ENCODE results near the gene AIM2. TPM values are rescaled to one million over a fixed set of nuclear protein-coding genes. Genes with fewer than 3 reads are reported as not detected.

AIM2 gene
- total RNA-seq, 4 donors from 2014 or later = 0.19 to 0.54 (median 0.30) TPM; not detected in 1

DNA sequence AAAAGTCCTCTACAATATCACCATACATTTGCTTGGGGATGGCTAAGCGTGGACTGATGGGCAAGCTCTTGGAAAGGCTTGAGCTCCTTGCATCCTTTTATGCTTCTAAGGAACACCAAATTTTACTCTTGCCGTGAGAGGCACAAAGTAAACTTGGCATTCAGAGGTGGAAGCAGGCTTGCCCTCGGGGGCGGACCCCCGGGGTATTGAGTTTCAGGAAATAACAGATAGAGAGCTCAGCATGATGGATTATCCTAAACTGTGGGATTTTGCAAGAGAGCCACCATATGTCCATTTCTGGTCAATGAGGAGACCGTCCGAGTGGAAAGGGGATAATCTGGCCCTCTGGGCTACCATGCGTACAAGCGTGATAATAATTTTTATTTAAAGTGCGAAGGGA lies 52.8 kb downstream of the AIM2 start:
- Histone ChIP-seq H3K36me3 (peaks cover 0 to 30% of the 10 kb centered on the region in 2 donors), H3K27ac (no peak overlapping the region), H3K4me1 (peaks cover 0 to 15% (median 0%) of the 10 kb centered on the region in 3 donors), H3K9me3 (no peaks in the 10 kb centered on the region), H3K4me3 (no peak overlapping the region), H3K27me3 (no peaks in the 10 kb centered on the region)
- no peak for TF ChIP-seq EP300 (IDR thresholded peaks at IDR 0.05)
- no peak for TF ChIP-seq POLR2A (IDR thresholded peaks at IDR 0.05)
- TF ChIP-seq CTCF (IDR thresholded peaks at IDR 0.05) = no peak
- no peak for ATAC-seq
- 80 to 100% methylated on average over 5 to 8 of the region's 10 CpGs for WGBS, 2 donors (ENCODE audit: low coverage in 1 of 2)

- H3K9me3 ChIP-seq = no peaks in the 10 kb centered on the region
- peaks cover 0 to 21% (median 3%) of the 10 kb centered on the region in 3 donors for H3K4me1 ChIP-seq
- H3K36me3 ChIP-seq = peaks cover 0 to 42% of the 10 kb centered on the region in 2 donors
- no peak overlapping the region for H3K4me3 ChIP-seq
- peak; percentile 94 for ATAC-seq
- TF ChIP-seq CTCF (IDR thresholded peaks at IDR 0.05) = no peak
- peak; percentile 64 for TF ChIP-seq POLR2AphosphoS5 (IDR thresholded peaks at IDR 0.05)
- TF ChIP-seq POLR2A (IDR thresholded peaks at IDR 0.05) = no peak
- TF ChIP-seq EP300 (IDR thresholded peaks at IDR 0.05) = no peak
- WGBS, 2 donors (ENCODE audit: low coverage in 1 of 2) = 62 to 68% methylated on average over 2 to 4 of the region's 4 CpGs
- peak overlapping the region in 3 of 4 donors; percentile 9 to 62 (median 54) for H3K27ac ChIP-seq
- no peaks in the 10 kb centered on the region for H3K27me3 ChIP-seq
Measured at GRCh38 chr1:159015440-159015909, 61.1 kb downstream of the AIM2 start.

GRCh38 chr1:159014851-159015250 lies 61.7 kb downstream of the AIM2 start:
- Histone ChIP-seq H3K4me1 (peaks cover 0 to 21% (median 3%) of the 10 kb centered on the region in 3 donors), H3K9me3 (no peaks in the 10 kb centered on the region), H3K4me3 (no peak overlapping the region), H3K27me3 (no peaks in the 10 kb centered on the region), H3K36me3 (peaks cover 0 to 36% of the 10 kb centered on the region in 2 donors), H3K27ac (no peak overlapping the region)
- 55 to 77% methylated on average over 2 to 3 of the region's 3 CpGs for WGBS, 2 donors (ENCODE audit: low coverage in 1 of 2)
- no peak for TF ChIP-seq POLR2A (IDR thresholded peaks at IDR 0.05)
- no peak for TF ChIP-seq EP300 (IDR thresholded peaks at IDR 0.05)
- TF ChIP-seq POLR2AphosphoS5 (IDR thresholded peaks at IDR 0.05) = no peak
- TF ChIP-seq CTCF (IDR thresholded peaks at IDR 0.05) = no peak
- no peak for ATAC-seq

DNA sequence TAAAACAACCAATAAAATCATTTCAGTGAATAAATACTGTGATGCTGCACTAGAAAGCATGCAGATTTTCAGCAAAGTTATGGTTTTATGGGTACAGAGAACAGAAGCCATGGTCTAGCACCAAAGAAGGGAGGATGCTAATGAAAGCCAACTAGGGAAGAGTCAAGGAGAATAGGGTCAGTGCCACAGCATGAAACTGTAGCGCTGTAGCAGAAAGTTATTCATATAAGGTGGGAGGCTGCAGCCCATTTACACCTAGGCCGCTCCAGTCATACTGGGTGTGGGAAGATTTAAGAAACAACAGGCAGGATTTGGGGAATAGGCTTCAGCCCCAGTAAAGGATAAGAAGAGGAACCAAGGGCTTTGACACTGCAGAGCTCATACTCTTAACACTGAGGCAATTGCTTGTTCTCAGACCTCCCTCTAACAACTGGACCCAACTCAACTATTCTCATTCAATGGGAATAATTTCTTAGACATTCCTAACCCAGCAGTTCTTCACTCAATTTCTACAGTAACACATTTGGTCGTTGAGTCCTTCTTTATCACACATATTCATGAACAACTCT lies 62.5 kb downstream of the AIM2 start:
- TF ChIP-seq EP300 (IDR thresholded peaks at IDR 0.05) = no peak
- no peak for TF ChIP-seq POLR2A (IDR thresholded peaks at IDR 0.05)
- no peak for TF ChIP-seq POLR2AphosphoS5 (IDR thresholded peaks at IDR 0.05)
- TF ChIP-seq CTCF (IDR thresholded peaks at IDR 0.05) = no peak
- no peak overlapping the region for H3K27ac ChIP-seq
- no peak for ATAC-seq
- H3K9me3 ChIP-seq = no peaks in the 10 kb centered on the region
- peak overlapping the region in 1 of 2 donors; percentile 48 for H3K4me3 ChIP-seq
- peaks cover 0 to 32% of the 10 kb centered on the region in 2 donors for H3K36me3 ChIP-seq
- H3K4me1 ChIP-seq = peaks cover 0 to 26% (median 3%) of the 10 kb centered on the region in 3 donors
- 89 to 91% methylated on average over 3 of the region's 3 CpGs for WGBS, 2 donors (ENCODE audit: low coverage in 1 of 2)
- H3K27me3 ChIP-seq = no peaks in the 10 kb centered on the region

DNA sequence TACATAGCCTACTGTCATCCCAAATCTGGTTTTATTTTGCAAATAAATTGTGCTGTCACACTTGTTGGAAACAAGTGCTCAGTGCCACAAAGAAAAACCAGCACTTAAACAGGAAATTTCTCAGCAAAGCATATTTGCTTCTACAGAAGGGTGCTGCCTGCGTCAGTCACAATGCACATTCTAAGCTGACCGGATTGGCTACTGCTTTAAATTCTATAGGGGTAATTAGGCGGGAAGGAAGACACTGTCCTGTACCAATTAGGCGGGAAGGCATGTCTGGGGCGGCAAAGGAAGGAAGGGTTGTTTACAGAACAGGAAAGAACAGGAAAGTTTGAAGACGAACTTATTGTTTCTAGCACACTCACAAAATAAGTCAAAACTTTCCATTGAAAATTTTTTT lies 64.1 kb downstream of the AIM2 start:
- peak overlapping the region in 3 of 4 donors; percentile 2 to 62 (median 46) for H3K27ac ChIP-seq
- peaks cover 0 to 31% (median 3%) of the 10 kb centered on the region in 3 donors for H3K4me1 ChIP-seq
- peaks cover 0 to 18% of the 10 kb centered on the region in 2 donors for H3K36me3 ChIP-seq
- H3K27me3 ChIP-seq = no peaks in the 10 kb centered on the region
- TF ChIP-seq EP300 (IDR thresholded peaks at IDR 0.05) (no peak), POLR2A (IDR thresholded peaks at IDR 0.05) (no peak), CTCF (IDR thresholded peaks at IDR 0.05) (no peak), POLR2AphosphoS5 (IDR thresholded peaks at IDR 0.05) (no peak)
- WGBS, 2 donors (ENCODE audit: low coverage in 1 of 2) = 42 to 50% methylated on average over 6 of the region's 6 CpGs
- no peak for ATAC-seq
- no peaks in the 10 kb centered on the region for H3K9me3 ChIP-seq
- peak overlapping the region; percentile 31 to 48 for H3K4me3 ChIP-seq

All from gastroesophageal sphincter (tissue), 4 donors.